ENCODE data around the gene PRKAR2B. TPM values are rescaled to one million over a fixed set of nuclear protein-coding genes. Genes with fewer than 3 reads are reported as not detected.

Gene PRKAR2B
- total RNA-seq, 2 experiments from 2014 or later = 69.0 to 210 TPM

- TF ChIP-seq EZH2phosphoT487 (IDR thresholded peaks at IDR 0.05; ENCODE audit: borderline replicate concordance, low read depth, low read length) = no peak
- TF ChIP-seq CTCF (conservative IDR thresholded peaks at IDR 0.05; ENCODE audit: low read length) = no peak
- BruUV-seq (replicated peaks) = no TSS peak
- no peak overlapping the region for H2AFZ ChIP-seq (ENCODE audit: low read length)
- H3K27ac ChIP-seq (ENCODE audit: low read depth, low read length, poor library complexity, severe bottlenecking) = no peak overlapping the region
- ChIA-PET CTCF (ENCODE audit: unreplicated experiment) (no interaction called here), POLR2A (interaction anchor here (0.7 kb wide), 1 partner anchor 222 kb away, joined by 3 read pairs; no protein-coding TSS in a partner anchor)
- no peaks in the 10 kb centered on the region for H4K20me1 ChIP-seq (ENCODE audit: insufficient read depth, low read length)
- H3K4me2 ChIP-seq (ENCODE audit: low read length) = no peak overlapping the region
- H3K79me2 ChIP-seq (ENCODE audit: insufficient read depth, low read depth, low read length) = no peaks in the 10 kb centered on the region
- no peak overlapping the region for H3K4me3 ChIP-seq (ENCODE audit: low read depth, low read length, poor library complexity, severe bottlenecking)
- no peak for DNase-seq (ENCODE audit: low spot score)
- intact Hi-C loops (cut with micrococcal nuclease; ENCODE audit: unreplicated experiment) = no loop called here
- no peaks in the 10 kb centered on the region for H3K9me2 ChIP-seq (ENCODE audit: insufficient read depth, low read length)
- no peaks in the 10 kb centered on the region for H3K36me3 ChIP-seq (ENCODE audit: insufficient read depth, low read length)
- H3K4me1 ChIP-seq (ENCODE audit: insufficient read depth, low read length, poor library complexity, severe bottlenecking) = no peaks in the 10 kb centered on the region
- no peaks in the 10 kb centered on the region; the same call in 1 of the 2 replicates for H3K9me3 ChIP-seq (ENCODE audit: low read length)
These were observed 18.3 kb upstream of the PRKAR2B start for GRCh38 chr7:107026166-107026565.

- no TSS peak for BruUV-seq (replicated peaks)
- Histone ChIP-seq H3K36me3 (ENCODE audit: insufficient read depth, low read length) (no peaks in the 10 kb centered on the region), H3K9me3 (ENCODE audit: low read length) (no peaks in the 10 kb centered on the region; the same call in 1 of the 2 replicates), H3K27ac (ENCODE audit: low read depth, low read length, poor library complexity, severe bottlenecking) (no peak overlapping the region), H2AFZ (ENCODE audit: low read length) (no peak overlapping the region), H3K4me2 (ENCODE audit: low read length) (no peak overlapping the region), H4K20me1 (ENCODE audit: insufficient read depth, low read length) (no peaks in the 10 kb centered on the region), H3K4me1 (ENCODE audit: insufficient read depth, low read length, poor library complexity, severe bottlenecking) (no peaks in the 10 kb centered on the region), H3K4me3 (ENCODE audit: low read depth, low read length, poor library complexity, severe bottlenecking) (no peak overlapping the region), H3K79me2 (ENCODE audit: insufficient read depth, low read depth, low read length) (no peaks in the 10 kb centered on the region), H3K9me2 (ENCODE audit: insufficient read depth, low read length) (no peaks in the 10 kb centered on the region)
- intact Hi-C loops (cut with micrococcal nuclease; ENCODE audit: unreplicated experiment) = no loop called here
- no peak for DNase-seq (ENCODE audit: low spot score)
- POLR2A ChIA-PET = interaction anchor here (0.9 kb wide), 1 partner anchor 11 kb away, joined by 3 read pairs; no protein-coding TSS in a partner anchor
- CTCF ChIA-PET (ENCODE audit: unreplicated experiment) = no interaction called here
- TF ChIP-seq EZH2phosphoT487 (IDR thresholded peaks at IDR 0.05; ENCODE audit: borderline replicate concordance, low read depth, low read length) (no peak), CTCF (conservative IDR thresholded peaks at IDR 0.05; ENCODE audit: low read length) (no peak)
These were observed 17.3 kb upstream of the PRKAR2B start for GRCh38 chr7:107027208-107027607.

GRCh38 chr7:107029061-107029763 is 15.3 kb upstream of the PRKAR2B start:
- intact Hi-C loops (cut with micrococcal nuclease; ENCODE audit: unreplicated experiment) = no loop called here
- TF ChIP-seq CTCF (conservative IDR thresholded peaks at IDR 0.05; ENCODE audit: low read length) (no peak), EZH2phosphoT487 (IDR thresholded peaks at IDR 0.05; ENCODE audit: borderline replicate concordance, low read depth, low read length) (no peak)
- H4K20me1 ChIP-seq (ENCODE audit: insufficient read depth, low read length) = no peaks in the 10 kb centered on the region
- H3K9me2 ChIP-seq (ENCODE audit: insufficient read depth, low read length) = no peaks in the 10 kb centered on the region
- no peak overlapping the region for H2AFZ ChIP-seq (ENCODE audit: low read length)
- DNase-seq (ENCODE audit: low spot score) = no peak
- no peak overlapping the region for H3K27ac ChIP-seq (ENCODE audit: low read depth, low read length, poor library complexity, severe bottlenecking)
- no peaks in the 10 kb centered on the region for H3K79me2 ChIP-seq (ENCODE audit: insufficient read depth, low read depth, low read length)
- no peak overlapping the region for H3K4me3 ChIP-seq (ENCODE audit: low read depth, low read length, poor library complexity, severe bottlenecking)
- H3K36me3 ChIP-seq (ENCODE audit: insufficient read depth, low read length) = no peaks in the 10 kb centered on the region
- no TSS peak for BruUV-seq (replicated peaks)
- ChIA-PET CTCF (ENCODE audit: unreplicated experiment) (interaction anchor here (1.1 kb wide), 1 partner anchor 12 kb away, joined by 4 read pairs; no protein-coding TSS in a partner anchor), POLR2A (interaction anchor here (0.6 to 1.4 kb wide), 4 partner anchors 14 to 300 kb away, joined by 3 to 6 read pairs (median 4); no protein-coding TSS in a partner anchor)
- H3K9me3 ChIP-seq (ENCODE audit: low read length) = no peaks in the 10 kb centered on the region
- no peak overlapping the region for H3K4me2 ChIP-seq (ENCODE audit: low read length)
- no peaks in the 10 kb centered on the region for H3K4me1 ChIP-seq (ENCODE audit: insufficient read depth, low read length, poor library complexity, severe bottlenecking)
